Measurements from ENCODE around the gene SLC43A3.

DNA sequence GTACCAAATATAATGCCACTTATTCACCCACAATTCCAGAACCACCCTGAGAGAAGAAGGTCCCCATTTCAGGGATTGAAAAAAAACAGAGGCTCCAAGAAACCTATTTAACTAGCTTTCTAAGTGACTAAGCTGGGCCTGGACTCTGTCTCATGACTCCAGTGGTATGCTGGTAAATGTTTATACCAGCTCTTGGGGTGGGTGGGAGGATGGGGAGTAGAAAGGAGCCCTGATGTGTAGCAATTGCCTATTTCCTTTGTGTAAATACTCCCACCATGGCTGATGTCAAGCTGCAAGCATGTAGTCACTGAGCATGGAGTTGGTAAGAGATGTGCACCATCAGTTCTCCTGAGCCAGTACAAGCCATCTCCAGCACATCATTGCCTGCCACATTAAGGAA is 48.7 kb downstream of the SLC43A3 start:
- TF ChIP-seq, protein P1, sequence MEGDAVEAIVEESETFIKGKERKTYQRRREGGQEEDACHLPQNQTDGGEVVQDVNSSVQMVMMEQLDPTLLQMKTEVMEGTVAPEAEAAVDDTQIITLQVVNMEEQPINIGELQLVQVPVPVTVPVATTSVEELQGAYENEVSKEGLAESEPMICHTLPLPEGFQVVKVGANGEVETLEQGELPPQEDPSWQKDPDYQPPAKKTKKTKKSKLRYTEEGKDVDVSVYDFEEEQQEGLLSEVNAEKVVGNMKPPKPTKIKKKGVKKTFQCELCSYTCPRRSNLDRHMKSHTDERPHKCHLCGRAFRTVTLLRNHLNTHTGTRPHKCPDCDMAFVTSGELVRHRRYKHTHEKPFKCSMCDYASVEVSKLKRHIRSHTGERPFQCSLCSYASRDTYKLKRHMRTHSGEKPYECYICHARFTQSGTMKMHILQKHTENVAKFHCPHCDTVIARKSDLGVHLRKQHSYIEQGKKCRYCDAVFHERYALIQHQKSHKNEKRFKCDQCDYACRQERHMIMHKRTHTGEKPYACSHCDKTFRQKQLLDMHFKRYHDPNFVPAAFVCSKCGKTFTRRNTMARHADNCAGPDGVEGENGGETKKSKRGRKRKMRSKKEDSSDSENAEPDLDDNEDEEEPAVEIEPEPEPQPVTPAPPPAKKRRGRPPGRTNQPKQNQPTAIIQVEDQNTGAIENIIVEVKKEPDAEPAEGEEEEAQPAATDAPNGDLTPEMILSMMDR (IDR thresholded peaks at IDR 0.05), result no peak
- no peak for TF ChIP-seq POLR2A (IDR thresholded peaks at IDR 0.05; ENCODE audit: low read depth)
- TF ChIP-seq EP300 (IDR thresholded peaks at IDR 0.05), result no peak
- TF ChIP-seq POLR2AphosphoS5 (IDR thresholded peaks at IDR 0.05), result no peak
